Upper lobe of left lung (tissue), 6 donors: Measurements from ENCODE around the gene HPRT1. TPM values are rescaled to one million over a fixed set of nuclear protein-coding genes. Genes with fewer than 3 reads are reported as not detected.

ENCODE experiments used
- ATAC-seq, 2 donors: fragments of 200-7000 bp; cut with Tn5 transposase; one replicate each; pipeline ENCODE4 v1.9.1; 2022; ENCODE audit warnings: mild to moderate bottlenecking in 2 of 2, moderate library complexity in 2 of 2; ENCODE audit not compliant: low FRiP score in 2 of 2
- DNase-seq, 2 donors: peaks; one replicate each; pipeline ENCODE4 v3.0.0-alpha.2; 2019 to 2020
- H3K27ac ChIP-seq, 4 donors: fragments of 200-600 bp; sonication (generic); one replicate each; pipeline ENCODE4 v1.5.1; 2016 to 2019
- H3K27me3 ChIP-seq, 4 donors: fragments of 200-600 bp; sonication (generic); one replicate each; pipeline ENCODE4 v1.5.1; 2017 to 2019
- H3K36me3 ChIP-seq, 4 donors: fragments of 200-600 bp; sonication (generic); one replicate each; pipeline ENCODE4 v1.5.1; 2016 to 2019
- H3K4me1 ChIP-seq, 4 donors: fragments of 200-600 bp; sonication (generic); one replicate each; pipeline ENCODE4 v1.5.1; 2018 to 2019
- H3K4me3 ChIP-seq, 4 donors: fragments of 200-600 bp; sonication (generic); one replicate each; pipeline ENCODE4 v1.5.1; 2017 to 2019; ENCODE audit warnings: mild to moderate bottlenecking in 2 of 4, moderate library complexity in 1 of 4
- H3K9me3 ChIP-seq, 4 donors: fragments of 200-600 bp; sonication (generic); one replicate each; pipeline ENCODE4 v1.5.1; 2018 to 2019
- CTCF ChIP-seq, 6 experiments: fragments of 450-650 bp in 4 of 6; fragments of 200-600 bp in 2 of 6; sonication (generic) in 2 of 6; IDR thresholded peaks; one replicate each; pipeline ENCODE4 v1.5.1; 2016 to 2019; ENCODE audit warnings: antibody characterized with exemption in 6 of 6
- EP300 ChIP-seq, 4 donors: sonication (generic); formaldehyde crosslinking; IDR thresholded peaks; one replicate each; pipeline ENCODE4 v1.5.1; 2017; ENCODE audit warnings: antibody characterized with exemption in 4 of 4, control low read depth in 2 of 4
- POLR2A ChIP-seq, 4 donors: fragments of 450-650 bp; IDR thresholded peaks; one replicate each; pipeline ENCODE4 v1.5.1; 2016 to 2017; ENCODE audit warnings: antibody characterized with exemption in 4 of 4, mild to moderate bottlenecking in 2 of 4
- POLR2AphosphoS5 ChIP-seq, 2 donors: sonication (generic); formaldehyde crosslinking; IDR thresholded peaks; one replicate each; pipeline ENCODE4 v1.5.1; 2017; ENCODE audit warnings: antibody characterized with exemption in 2 of 2
- WGBS, 2 donors: methylation state at CpG; one replicate each; pipeline ENCODE4 v1.1.5; 2017 to 2018; 5-methylcytosine and 5-hydroxymethylcytosine counted together
- total RNA-seq, 6 donors: library from RNA; depleted of rRNA in 4 of 6; stranded (reverse); fragments of >200 nt in 4 of 6; gene quantifications; one replicate each; pipeline versions ENCODE4 v1.1.0 to v1.2.1, GENCODE V29; 2016 to 2021
- donor health status: DM: no; HTN: no; CAD: no; lungs with moderate emphysema.
- donor health status: DM: no; HTN: yes; CAD: no; lungs with severe emphysema.

HPRT1 gene
- total RNA-seq, 6 donors from 2014 or later: 4.4 to 17.2 (median 14.5) TPM

- no peak for ATAC-seq
Observed at GRCh38 chrX:134525086-134525792, 65.3 kb downstream of the HPRT1 start.

GRCh38 chrX:134526399-134526798 lies 66.4 kb downstream of the HPRT1 start:
- ATAC-seq: no peak
- Histone ChIP-seq H3K9me3 (no peaks in the 10 kb centered on the region), H3K4me1 (no peaks in the 10 kb centered on the region), H3K4me3 (no peak overlapping the region), H3K27ac (no peak overlapping the region), H3K36me3 (no peaks in the 10 kb centered on the region), H3K27me3 (no peaks in the 10 kb centered on the region)
- no peak for TF ChIP-seq EP300 (IDR thresholded peaks at IDR 0.05)
- TF ChIP-seq POLR2AphosphoS5 (IDR thresholded peaks at IDR 0.05): no peak
- no peak for TF ChIP-seq CTCF (IDR thresholded peaks at IDR 0.05)
- no peak for TF ChIP-seq POLR2A (IDR thresholded peaks at IDR 0.05)
- 83 to 91% methylated on average over 5 of the region's 5 CpGs for WGBS, 2 donors
- DNase-seq: no peak

More at GRCh38 chrX:134525086-134525792, 65.3 kb downstream of the HPRT1 start:
- Histone ChIP-seq H3K36me3 (no peaks in the 10 kb centered on the region), H3K27ac (no peak overlapping the region), H3K27me3 (no peaks in the 10 kb centered on the region), H3K9me3 (no peaks in the 10 kb centered on the region), H3K4me3 (no peak overlapping the region), H3K4me1 (no peaks in the 10 kb centered on the region)
- no peak for TF ChIP-seq EP300 (IDR thresholded peaks at IDR 0.05)
- no peak for TF ChIP-seq POLR2A (IDR thresholded peaks at IDR 0.05)
- TF ChIP-seq POLR2AphosphoS5 (IDR thresholded peaks at IDR 0.05): no peak
- TF ChIP-seq CTCF (IDR thresholded peaks at IDR 0.05): no peak
- DNase-seq: no peak
- WGBS, 2 donors: 84 to 93% methylated on average over 15 of the region's 15 CpGs

- no peaks in the 10 kb centered on the region for H3K27me3 ChIP-seq
- TF ChIP-seq EP300 (IDR thresholded peaks at IDR 0.05) (no peak), CTCF (IDR thresholded peaks at IDR 0.05) (no peak), POLR2AphosphoS5 (IDR thresholded peaks at IDR 0.05) (no peak), POLR2A (IDR thresholded peaks at IDR 0.05) (no peak)
Observed at GRCh38 chrX:134528960-134529359, 69.0 kb downstream of the HPRT1 start.

GRCh38 chrX:134529481-134529880 lies 69.5 kb downstream of the HPRT1 start:
- peak in 1 of 2 donors; percentile 25 for ATAC-seq

More at GRCh38 chrX:134528960-134529359, 69.0 kb downstream of the HPRT1 start:
- no peaks in the 10 kb centered on the region for H3K36me3 ChIP-seq
- H3K27ac ChIP-seq: no peak overlapping the region
- H3K4me3 ChIP-seq: no peak overlapping the region
- DNase-seq (no peak), ATAC-seq (no peak)
- WGBS, 2 donors: 43 to 51% methylated on average over 2 to 3 of the region's 3 CpGs
- no peaks in the 10 kb centered on the region for H3K4me1 ChIP-seq
- no peaks in the 10 kb centered on the region for H3K9me3 ChIP-seq

More at GRCh38 chrX:134529481-134529880, 69.5 kb downstream of the HPRT1 start:
- H3K9me3 ChIP-seq: no peaks in the 10 kb centered on the region
- TF ChIP-seq POLR2A (IDR thresholded peaks at IDR 0.05) (no peak), POLR2AphosphoS5 (IDR thresholded peaks at IDR 0.05) (no peak), EP300 (IDR thresholded peaks at IDR 0.05) (no peak), CTCF (IDR thresholded peaks at IDR 0.05) (no peak)
- no peak overlapping the region for H3K4me3 ChIP-seq
- no peaks in the 10 kb centered on the region for H3K4me1 ChIP-seq
- H3K36me3 ChIP-seq: no peaks in the 10 kb centered on the region
- WGBS, 2 donors: 86% methylated on average over 6 of the region's 6 CpGs; no CpG with 5 or more reads in 1 of the 2 donors
- no peak overlapping the region for H3K27ac ChIP-seq
- H3K27me3 ChIP-seq: no peaks in the 10 kb centered on the region
- DNase-seq: no peak
